Measurements from ENCODE around the gene DNTTIP2.

DNTTIP2 gene

DNA sequence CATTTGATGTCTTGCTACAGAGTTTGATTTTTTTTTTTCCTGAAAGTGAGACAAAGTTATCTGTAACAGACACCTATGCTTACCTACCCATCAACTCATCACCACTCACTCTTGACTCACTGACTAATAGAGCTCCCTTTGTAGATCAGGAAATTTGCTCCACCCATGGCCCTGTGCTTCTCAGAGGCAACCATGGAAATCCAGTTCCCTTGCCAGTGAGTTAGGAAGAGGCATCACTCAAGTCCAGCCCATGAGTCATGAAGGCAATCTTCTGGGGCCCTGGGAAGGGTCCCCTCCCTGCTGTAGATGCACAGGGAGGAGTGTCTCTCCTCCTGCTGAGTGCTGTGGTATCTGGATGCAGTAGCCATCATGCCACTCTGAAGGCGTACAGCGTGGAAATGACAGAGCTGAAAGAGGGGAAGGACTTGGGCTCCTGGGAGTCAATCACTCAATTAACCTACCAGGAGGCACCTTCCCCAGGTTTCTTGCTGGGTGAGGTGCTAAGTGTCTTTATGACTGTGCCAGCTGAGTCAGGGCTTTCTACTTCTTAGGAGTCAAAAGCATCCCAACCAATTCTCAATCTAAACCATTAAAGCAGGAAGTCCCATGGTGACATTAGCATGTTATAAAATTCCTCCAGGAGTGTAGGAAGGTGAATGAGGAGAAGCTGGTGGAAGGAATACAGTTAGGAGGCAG is 56.1 kb downstream of the DNTTIP2 start:
- in situ Hi-C loops (cut with MboI; ENCODE audit: low sequenced_read_pairs, unreplicated experiment), result loop anchor here (10.0 kb wide), 1 partner anchor 378 kb away; the partner anchor contains the start of gene FNBP1L
- DNase-seq (ENCODE audit: low spot score), result no peak
- TF ChIP-seq, protein P1, sequence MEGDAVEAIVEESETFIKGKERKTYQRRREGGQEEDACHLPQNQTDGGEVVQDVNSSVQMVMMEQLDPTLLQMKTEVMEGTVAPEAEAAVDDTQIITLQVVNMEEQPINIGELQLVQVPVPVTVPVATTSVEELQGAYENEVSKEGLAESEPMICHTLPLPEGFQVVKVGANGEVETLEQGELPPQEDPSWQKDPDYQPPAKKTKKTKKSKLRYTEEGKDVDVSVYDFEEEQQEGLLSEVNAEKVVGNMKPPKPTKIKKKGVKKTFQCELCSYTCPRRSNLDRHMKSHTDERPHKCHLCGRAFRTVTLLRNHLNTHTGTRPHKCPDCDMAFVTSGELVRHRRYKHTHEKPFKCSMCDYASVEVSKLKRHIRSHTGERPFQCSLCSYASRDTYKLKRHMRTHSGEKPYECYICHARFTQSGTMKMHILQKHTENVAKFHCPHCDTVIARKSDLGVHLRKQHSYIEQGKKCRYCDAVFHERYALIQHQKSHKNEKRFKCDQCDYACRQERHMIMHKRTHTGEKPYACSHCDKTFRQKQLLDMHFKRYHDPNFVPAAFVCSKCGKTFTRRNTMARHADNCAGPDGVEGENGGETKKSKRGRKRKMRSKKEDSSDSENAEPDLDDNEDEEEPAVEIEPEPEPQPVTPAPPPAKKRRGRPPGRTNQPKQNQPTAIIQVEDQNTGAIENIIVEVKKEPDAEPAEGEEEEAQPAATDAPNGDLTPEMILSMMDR (IDR thresholded peaks at IDR 0.05; ENCODE audit: borderline replicate concordance, control extremely low read depth, extremely low read depth, insufficient read depth, missing control alignments), result no peak

DNA sequence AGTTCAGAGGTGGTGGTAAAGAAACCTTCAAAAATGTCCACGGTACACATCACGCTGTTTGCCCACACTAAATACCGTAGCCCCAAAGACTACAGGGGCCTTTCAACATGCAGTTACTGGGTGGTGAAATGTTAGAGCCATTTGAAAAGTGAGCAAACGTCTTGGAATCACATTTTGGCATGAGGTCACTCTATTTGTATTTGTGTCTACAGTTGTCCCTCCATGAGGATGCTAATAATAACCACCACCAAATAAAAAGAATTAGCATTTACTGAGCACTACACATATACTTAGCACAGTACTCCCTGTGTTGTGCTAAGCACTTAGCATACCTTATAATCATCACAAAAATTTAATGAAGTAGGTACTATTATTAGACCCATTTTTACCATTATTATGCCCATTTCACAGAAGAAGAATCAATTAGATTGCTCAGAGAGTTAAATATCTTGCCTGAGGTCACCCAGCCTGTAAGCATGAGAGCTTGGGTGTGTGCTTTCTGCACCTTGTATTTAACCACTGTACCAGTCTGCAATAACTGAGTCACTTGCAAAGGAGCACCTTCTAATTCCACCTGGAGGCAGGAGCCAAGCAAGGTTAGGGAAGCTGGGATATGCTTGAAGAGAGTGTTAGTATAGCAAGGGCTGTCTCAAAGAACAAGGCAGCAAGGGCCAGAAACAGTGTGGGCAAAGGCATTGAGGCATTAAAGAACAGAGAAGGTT is 57.4 kb downstream of the DNTTIP2 start:
- no peak for DNase-seq (ENCODE audit: low spot score)
- in situ Hi-C loops (cut with MboI; ENCODE audit: low sequenced_read_pairs, unreplicated experiment), result loop anchor here (10.0 kb wide), 1 partner anchor 377 kb away; the partner anchor contains the start of gene FNBP1L
- TF ChIP-seq, protein P1 (IDR thresholded peaks at IDR 0.05; ENCODE audit: borderline replicate concordance, control extremely low read depth, extremely low read depth, insufficient read depth, missing control alignments), result no peak

DNA sequence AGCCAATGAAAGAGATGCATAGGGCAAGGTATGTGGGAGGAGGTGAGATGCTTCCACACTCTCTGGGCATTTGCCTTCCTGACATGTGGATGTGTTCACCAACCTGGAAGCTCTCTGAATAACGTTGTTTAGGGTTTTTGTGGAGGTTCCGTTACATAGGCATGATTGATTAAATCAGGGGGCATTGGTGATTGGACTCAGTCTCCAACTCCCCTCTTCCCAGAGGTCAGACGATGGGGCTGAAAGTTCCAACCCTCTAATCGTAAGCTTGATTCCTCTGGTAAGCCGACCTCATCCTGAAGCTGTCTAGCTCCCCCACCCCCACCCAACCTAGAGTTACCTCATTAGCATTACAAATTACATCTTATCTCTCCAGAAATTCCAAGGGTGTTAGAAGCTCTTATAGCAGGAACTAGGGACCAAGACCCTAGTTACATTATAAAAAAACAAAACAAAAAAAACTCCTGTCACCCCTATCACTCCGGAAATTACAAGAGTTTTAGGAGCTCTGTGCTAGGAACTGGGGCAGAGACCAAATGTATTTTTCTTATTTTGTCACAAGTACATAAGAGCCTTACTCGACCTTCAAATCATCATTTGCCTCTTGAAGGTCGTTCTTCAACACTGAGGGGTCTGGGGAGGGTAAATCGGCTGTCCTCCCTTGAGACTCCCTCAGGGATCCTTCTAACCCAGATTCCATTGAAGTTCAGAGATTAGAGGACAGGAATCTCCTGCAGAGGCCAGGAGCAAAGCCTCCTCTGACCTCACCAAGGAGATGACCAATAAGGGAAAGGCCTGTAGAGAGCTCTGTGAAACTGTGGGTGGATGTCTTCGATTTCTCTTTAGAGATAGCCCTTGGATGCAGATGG is 58.2 kb downstream of the DNTTIP2 start:
- in situ Hi-C loops (cut with MboI; ENCODE audit: low sequenced_read_pairs, unreplicated experiment), result loop anchor here (10.0 kb wide), 1 partner anchor 376 kb away; the partner anchor contains the start of gene FNBP1L
- TF ChIP-seq, protein P1 (IDR thresholded peaks at IDR 0.05; ENCODE audit: borderline replicate concordance, control extremely low read depth, extremely low read depth, insufficient read depth, missing control alignments), result no peak
- DNase-seq (ENCODE audit: low spot score), result no peak

DNA sequence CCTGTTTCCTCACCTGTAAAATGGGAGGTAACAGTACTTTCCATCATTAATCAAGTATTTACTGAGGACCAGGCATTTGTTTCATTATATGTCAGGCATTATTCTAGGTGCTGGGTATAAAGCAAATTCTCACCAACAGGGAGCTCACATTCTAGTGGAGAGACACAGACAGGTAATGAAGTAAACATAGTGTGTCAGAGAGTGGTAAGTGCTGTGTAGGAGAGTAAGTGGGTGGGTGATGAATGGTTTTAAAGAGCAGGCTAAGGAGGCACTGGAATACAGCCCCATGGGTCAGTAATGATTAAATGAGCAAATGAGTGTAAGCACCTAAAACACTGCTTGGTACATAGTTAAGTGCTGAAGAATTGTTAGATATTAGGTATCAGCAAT is 60.4 kb downstream of the DNTTIP2 start:
- no peak for DNase-seq (ENCODE audit: low spot score)
- TF ChIP-seq, protein P1 (IDR thresholded peaks at IDR 0.05; ENCODE audit: borderline replicate concordance, control extremely low read depth, extremely low read depth, insufficient read depth, missing control alignments), result no peak
- in situ Hi-C loops (cut with MboI; ENCODE audit: low sequenced_read_pairs, unreplicated experiment), result no loop called here

DNA sequence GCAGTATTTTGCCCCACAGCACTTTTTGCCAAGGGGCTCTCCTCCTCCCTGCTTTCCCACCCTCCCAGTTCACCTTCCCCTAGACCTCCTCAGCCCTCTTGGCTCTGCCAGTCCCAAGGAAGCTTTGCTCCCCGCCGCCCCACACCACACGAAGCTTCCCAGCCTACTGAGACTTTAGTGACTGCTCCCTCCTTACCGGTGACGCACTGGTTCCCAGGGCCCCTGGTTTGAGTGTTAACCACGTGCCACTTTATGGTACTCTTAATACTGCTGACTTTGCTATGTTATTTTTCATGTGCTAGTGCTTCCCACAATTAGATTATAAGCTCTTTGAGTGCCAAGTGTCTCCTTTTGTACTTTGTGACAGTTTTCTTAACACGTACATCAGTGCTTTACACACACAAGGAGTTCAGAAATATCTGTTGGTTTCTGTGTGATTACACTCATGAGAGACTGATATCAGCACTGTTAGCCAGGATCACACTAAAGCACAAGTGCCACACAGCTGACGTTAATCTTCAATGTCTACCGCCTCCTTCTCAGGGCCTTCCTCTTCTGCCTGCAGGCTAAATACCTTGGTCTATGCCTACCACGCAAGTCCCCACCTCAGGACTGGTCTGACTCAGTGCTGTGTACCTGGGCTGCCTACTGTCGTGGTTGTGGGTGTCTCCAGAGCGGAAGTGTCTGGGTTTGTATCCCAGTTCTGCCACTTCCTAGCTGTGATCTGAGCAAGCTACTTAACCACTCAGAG is 61.0 kb downstream of the DNTTIP2 start:
- in situ Hi-C loops (cut with MboI; ENCODE audit: low sequenced_read_pairs, unreplicated experiment), result no loop called here
- DNase-seq (ENCODE audit: low spot score), result no peak

More for the DNA sequence above, 61.0 kb downstream of the DNTTIP2 start:
- TF ChIP-seq, protein P1 (IDR thresholded peaks at IDR 0.05; ENCODE audit: borderline replicate concordance, control extremely low read depth, extremely low read depth, insufficient read depth, missing control alignments), result no peak

All from GM13976 (cell line).